WTC11 (cell line): ENCODE measurements around the gene FAM89B. TPM values are rescaled to one million over a fixed set of nuclear protein-coding genes. Genes with fewer than 3 reads are reported as not detected.

Source experiments
- ATAC-seq: fragments of 200-7000 bp; cut with Tn5 transposase; 2 replicates; pipeline ENCODE4 v1.10.0; 2021; ENCODE audit warnings: mild to moderate bottlenecking, moderate library complexity
- CTCF ChIA-PET: fragments of 300-600 bp; sonication (Branson Sonifier 250); formaldehyde crosslinking; loops from one replicate; lab custom pipeline; 2021; ENCODE audit warnings: antibody characterized with exemption; lab: Charles Lee
- POLR2A ChIA-PET: fragments of 350-600 bp; sonication (Branson Sonifier 250); formaldehyde crosslinking; loops from one replicate; lab custom pipeline; 2021; ENCODE audit warnings: antibody characterized with exemption; lab: Charles Lee
- DNase-seq: peaks from one replicate; pipeline ENCODE4 v3.0.0; 2021; ENCODE audit warnings: low spot score
- H3K27ac Mint-ChIP-seq: 2 replicates; pipeline ENCODE4 v1.8.0; 2021; ENCODE audit warnings: mixed read lengths
- H3K27me3 Mint-ChIP-seq: 2 replicates; pipeline ENCODE4 v1.8.0; 2021; ENCODE audit warnings: low read depth, mild to moderate bottlenecking, moderate library complexity, mixed read lengths
- H3K36me3 Mint-ChIP-seq: 2 replicates; pipeline ENCODE4 v1.8.0; 2021; ENCODE audit warnings: mixed read lengths
- H3K4me1 Mint-ChIP-seq: 2 replicates; pipeline ENCODE4 v1.8.0; 2022; ENCODE audit warnings: mixed read lengths
- H3K4me3 Mint-ChIP-seq: 2 replicates; pipeline ENCODE4 v1.8.0; 2021; ENCODE audit warnings: mild to moderate bottlenecking, moderate library complexity, mixed read lengths
- H3K9me3 Mint-ChIP-seq: 2 replicates; pipeline ENCODE4 v1.8.0; 2021; ENCODE audit warnings: mixed read lengths
- SMAD4 ChIP-seq: sonication (generic); formaldehyde crosslinking; IDR thresholded peaks from 2 replicates; pipeline ENCODE4 v1.8.0; 2022; ENCODE audit warnings: mild to moderate bottlenecking, missing genetic modification reagents
- USF2 ChIP-seq: sonication (generic); formaldehyde crosslinking; IDR thresholded peaks from 2 replicates; pipeline ENCODE4 v1.8.1; 2023; ENCODE audit warnings: mild to moderate bottlenecking, missing genetic modification reagents, moderate library complexity
- ZNF232 ChIP-seq: sonication (generic); formaldehyde crosslinking; IDR thresholded peaks from 2 replicates; pipeline ENCODE4 v1.8.0; 2022; ENCODE audit warnings: mild to moderate bottlenecking, missing genetic modification reagents
- ZNF263 ChIP-seq: sonication (generic); formaldehyde crosslinking; IDR thresholded peaks from 2 replicates; pipeline ENCODE4 v1.8.1; 2022; ENCODE audit warnings: low read depth, mild to moderate bottlenecking, moderate library complexity, missing genetic modification reagents
- total RNA-seq: library from RNA; stranded (reverse); gene quantifications from 3 replicates; pipeline ENCODE4 v1.2.3, GENCODE V29; 2021
- TF ChIP-seq, protein P1 (sequence below): sonication (generic); formaldehyde crosslinking; conservative IDR thresholded peaks from 2 replicates; pipeline ENCODE4 v1.8.1; 2022; ENCODE audit warnings: mild to moderate bottlenecking, missing genetic modification reagents
- TF ChIP-seq, protein P2 (sequence below): fragments of 250-450 bp; sonication (Bioruptor Pico); IDR thresholded peaks from 2 replicates; pipeline ENCODE4 v1.9.0; 2021; ENCODE audit warnings: moderate library complexity, mild to moderate bottlenecking, inconsistent platforms, borderline replicate concordance
- TF ChIP-seq, protein P3 (sequence below): sonication (generic); formaldehyde crosslinking; IDR thresholded peaks from 2 replicates; pipeline ENCODE4 v1.8.0; 2022; ENCODE audit warnings: mild to moderate bottlenecking, missing genetic modification reagents
- TF ChIP-seq, protein P4 (sequence below): fragments of 200-600 bp; IDR thresholded peaks from 2 replicates; pipeline ENCODE4 v1.8.0; 2022; ENCODE audit warnings: antibody characterized with exemption
- TF ChIP-seq, protein P5 (sequence below): sonication (generic); formaldehyde crosslinking; IDR thresholded peaks from 2 replicates; pipeline ENCODE4 v1.8.1; 2022; ENCODE audit warnings: low read depth, mild to moderate bottlenecking, moderate library complexity, missing genetic modification reagents, borderline replicate concordance

Gene FAM89B
- total RNA-seq, 1 experiment from 2014 or later = 13.3 TPM

GRCh38 chr11:65548395-65548794 lies 23.9 kb upstream of the FAM89B start (continued):
- TF ChIP-seq, protein P1, sequence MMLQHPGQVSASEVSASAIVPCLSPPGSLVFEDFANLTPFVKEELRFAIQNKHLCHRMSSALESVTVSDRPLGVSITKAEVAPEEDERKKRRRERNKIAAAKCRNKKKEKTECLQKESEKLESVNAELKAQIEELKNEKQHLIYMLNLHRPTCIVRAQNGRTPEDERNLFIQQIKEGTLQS (CRISPR knock-in tag) = no peak

DNA sequence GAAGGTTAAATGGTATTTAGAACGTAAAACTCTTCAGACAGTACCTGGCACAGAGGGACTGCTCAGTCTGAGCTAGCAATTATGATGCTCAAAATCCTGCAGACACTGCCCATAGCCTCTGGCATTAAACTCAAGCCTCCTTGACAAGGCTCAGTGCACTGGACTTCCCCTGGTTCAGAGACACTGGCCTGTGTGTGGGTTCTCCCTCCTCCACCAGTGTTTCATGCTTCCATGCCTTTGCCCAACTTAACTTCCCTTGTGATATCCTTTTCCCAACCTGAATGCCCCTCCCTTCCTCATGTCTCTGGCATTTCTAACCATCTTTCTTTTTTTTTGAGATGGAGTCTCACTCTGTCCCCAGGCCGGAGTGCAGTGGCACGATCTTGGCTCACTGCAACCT lies 23.2 kb upstream of the FAM89B start:
- Mint-ChIP-seq H3K27ac (no peak overlapping the region), H3K4me3 (no peak overlapping the region), H3K9me3 (no peaks in the 10 kb centered on the region), H3K36me3 (no peaks in the 10 kb centered on the region), H3K27me3 (peaks cover 83% of the 10 kb centered on the region), H3K4me1 (peaks cover 31% of the 10 kb centered on the region)
- ChIA-PET POLR2A (interaction anchor here (0.7 kb wide), 1 partner anchor 752 kb away, joined by 3 read pairs; no protein-coding TSS in a partner anchor), CTCF (interaction anchor here (1.2 to 1.6 kb wide), 3 partner anchors 9 to 45 kb away, joined by 4 to 13 read pairs (median 8); no protein-coding TSS in a partner anchor)
- ATAC-seq (no peak), DNase-seq (no peak)
- TF ChIP-seq, protein P2, sequence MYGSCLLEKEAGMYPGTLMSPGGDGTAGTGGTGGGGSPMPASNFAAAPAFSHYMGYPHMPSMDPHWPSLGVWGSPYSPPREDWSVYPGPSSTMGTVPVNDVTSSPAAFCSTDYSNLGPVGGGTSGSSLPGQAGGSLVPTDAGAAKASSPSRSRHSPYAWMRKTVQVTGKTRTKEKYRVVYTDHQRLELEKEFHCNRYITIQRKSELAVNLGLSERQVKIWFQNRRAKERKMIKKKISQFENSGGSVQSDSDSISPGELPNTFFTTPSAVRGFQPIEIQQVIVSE = no peak
- TF ChIP-seq, protein P3, sequence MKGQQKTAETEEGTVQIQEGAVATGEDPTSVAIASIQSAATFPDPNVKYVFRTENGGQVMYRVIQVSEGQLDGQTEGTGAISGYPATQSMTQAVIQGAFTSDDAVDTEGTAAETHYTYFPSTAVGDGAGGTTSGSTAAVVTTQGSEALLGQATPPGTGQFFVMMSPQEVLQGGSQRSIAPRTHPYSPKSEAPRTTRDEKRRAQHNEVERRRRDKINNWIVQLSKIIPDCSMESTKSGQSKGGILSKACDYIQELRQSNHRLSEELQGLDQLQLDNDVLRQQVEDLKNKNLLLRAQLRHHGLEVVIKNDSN (CRISPR knock-in tag) = no peak
- TF ChIP-seq ZNF232 (CRISPR knock-in tag) (no peak), SMAD4 (CRISPR knock-in tag) (no peak)
- TF ChIP-seq, protein P4, sequence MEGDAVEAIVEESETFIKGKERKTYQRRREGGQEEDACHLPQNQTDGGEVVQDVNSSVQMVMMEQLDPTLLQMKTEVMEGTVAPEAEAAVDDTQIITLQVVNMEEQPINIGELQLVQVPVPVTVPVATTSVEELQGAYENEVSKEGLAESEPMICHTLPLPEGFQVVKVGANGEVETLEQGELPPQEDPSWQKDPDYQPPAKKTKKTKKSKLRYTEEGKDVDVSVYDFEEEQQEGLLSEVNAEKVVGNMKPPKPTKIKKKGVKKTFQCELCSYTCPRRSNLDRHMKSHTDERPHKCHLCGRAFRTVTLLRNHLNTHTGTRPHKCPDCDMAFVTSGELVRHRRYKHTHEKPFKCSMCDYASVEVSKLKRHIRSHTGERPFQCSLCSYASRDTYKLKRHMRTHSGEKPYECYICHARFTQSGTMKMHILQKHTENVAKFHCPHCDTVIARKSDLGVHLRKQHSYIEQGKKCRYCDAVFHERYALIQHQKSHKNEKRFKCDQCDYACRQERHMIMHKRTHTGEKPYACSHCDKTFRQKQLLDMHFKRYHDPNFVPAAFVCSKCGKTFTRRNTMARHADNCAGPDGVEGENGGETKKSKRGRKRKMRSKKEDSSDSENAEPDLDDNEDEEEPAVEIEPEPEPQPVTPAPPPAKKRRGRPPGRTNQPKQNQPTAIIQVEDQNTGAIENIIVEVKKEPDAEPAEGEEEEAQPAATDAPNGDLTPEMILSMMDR = no peak

DNA sequence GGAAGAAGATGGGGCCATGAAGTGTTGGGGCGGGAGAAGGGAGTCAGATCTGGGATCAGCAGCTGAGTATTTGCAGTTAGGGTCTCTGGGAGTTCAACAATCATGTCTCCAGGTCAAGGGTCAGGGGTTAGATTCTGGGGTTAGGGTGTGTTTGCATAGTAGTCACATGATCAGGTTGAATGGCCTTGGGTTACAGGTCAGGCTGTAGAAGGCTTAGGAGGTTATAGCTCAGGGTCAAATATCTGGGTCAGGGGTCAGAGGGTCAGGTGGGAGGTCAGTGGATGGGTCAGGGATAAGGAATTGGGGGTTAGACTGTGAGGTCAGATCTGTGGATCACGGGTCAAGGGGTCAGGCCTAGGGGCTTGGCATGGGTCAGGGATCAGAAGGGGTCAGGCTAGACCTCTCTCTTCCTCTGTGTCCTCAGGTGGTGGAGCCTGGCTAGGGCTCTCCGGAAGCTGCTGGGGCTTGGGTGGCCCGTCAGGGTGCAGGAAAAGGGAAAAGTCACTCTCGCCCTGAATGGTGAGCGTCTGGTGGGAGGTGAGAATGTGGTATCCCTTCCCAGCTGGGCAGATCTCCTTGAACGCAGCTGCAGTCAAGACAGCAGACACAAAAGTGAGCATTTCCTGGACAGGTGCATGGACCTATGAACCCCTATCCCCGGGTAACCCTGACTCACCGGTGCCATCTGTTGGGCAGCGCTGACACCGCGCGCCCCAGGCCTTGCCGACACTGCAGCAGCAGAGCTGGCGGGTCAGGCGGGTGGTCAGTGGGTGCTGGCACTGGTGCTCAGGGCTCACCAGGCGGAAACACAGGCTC lies 20.6 kb upstream of the FAM89B start:
- no peak for TF ChIP-seq ZNF263
- TF ChIP-seq, protein P4 = peak; percentile 49; the same call in 1 of the 2 replicates
- Mint-ChIP-seq H3K27ac (no peak overlapping the region), H3K4me3 (peak overlapping the region; percentile 36; the same call in 1 of the 2 replicates), H3K36me3 (no peaks in the 10 kb centered on the region), H3K27me3 (peaks cover 80% of the 10 kb centered on the region), H3K4me1 (peaks cover 42% of the 10 kb centered on the region), H3K9me3 (no peaks in the 10 kb centered on the region)
- CTCF ChIA-PET = interaction anchor here (0.5 to 5.8 kb wide), 29 partner anchors 10 to 339 kb away, joined by 3 to 171 read pairs (median 4); partner anchors contain the start of genes CCDC85B, CDC42EP2, EHBP1L1 and FAM89B
- ATAC-seq (peak; percentile 64), DNase-seq (peak; percentile 89)
- POLR2A ChIA-PET = interaction anchor here (0.5 to 2.1 kb wide), 8 partner anchors 9 to 1511 kb away, joined by 3 to 7 read pairs (median 4); partner anchors contain the start of genes MALAT1 and ZNRD2

DNA sequence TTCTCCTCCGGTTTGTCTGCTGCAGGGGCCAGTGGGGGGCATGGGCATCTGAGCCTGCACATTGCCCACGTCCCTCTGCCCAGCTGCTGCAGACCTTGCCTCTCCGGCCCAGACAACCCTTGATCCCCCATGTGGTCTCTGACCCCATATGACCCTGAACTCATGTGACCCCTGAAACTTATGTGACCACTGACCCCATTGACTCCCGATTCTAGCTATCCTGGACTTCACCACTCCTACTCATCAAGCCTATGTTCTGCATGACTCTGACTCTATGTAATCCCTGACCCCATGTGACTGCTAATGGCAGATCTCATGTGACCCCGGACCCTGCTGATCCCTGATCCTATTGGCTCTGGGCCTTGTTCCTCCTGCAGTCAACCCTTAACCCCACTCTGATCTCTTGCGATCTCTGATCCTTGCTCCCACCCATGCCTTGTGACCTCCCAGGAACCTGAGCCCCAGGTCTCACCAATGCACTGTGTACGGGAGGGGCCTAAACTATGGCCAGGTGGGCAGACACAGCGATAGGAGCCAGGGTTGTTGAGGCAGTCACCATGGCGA lies 19.9 kb upstream of the FAM89B start:
- TF ChIP-seq, protein P5, sequence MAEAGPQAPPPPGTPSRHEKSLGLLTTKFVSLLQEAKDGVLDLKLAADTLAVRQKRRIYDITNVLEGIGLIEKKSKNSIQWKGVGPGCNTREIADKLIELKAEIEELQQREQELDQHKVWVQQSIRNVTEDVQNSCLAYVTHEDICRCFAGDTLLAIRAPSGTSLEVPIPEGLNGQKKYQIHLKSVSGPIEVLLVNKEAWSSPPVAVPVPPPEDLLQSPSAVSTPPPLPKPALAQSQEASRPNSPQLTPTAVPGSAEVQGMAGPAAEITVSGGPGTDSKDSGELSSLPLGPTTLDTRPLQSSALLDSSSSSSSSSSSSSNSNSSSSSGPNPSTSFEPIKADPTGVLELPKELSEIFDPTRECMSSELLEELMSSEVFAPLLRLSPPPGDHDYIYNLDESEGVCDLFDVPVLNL (CRISPR knock-in tag) = no peak
- peak; percentile 72 for TF ChIP-seq USF2 (CRISPR knock-in tag)
- TF ChIP-seq, protein P3 (CRISPR knock-in tag) = peak; percentile 71; the same call in 1 of the 2 replicates
- ATAC-seq = no peak
- Mint-ChIP-seq H3K9me3 (no peaks in the 10 kb centered on the region), H3K4me3 (peak overlapping the region; percentile 7; the same call in 1 of the 2 replicates), H3K27me3 (peaks cover 79% of the 10 kb centered on the region), H3K27ac (no peak overlapping the region), H3K36me3 (no peaks in the 10 kb centered on the region), H3K4me1 (peaks cover 47% of the 10 kb centered on the region)
- CTCF ChIA-PET = interaction anchor here (0.5 to 5.8 kb wide), 30 partner anchors 10 to 519 kb away, joined by 3 to 171 read pairs (median 4); partner anchors contain the start of genes CCDC85B, CDC42EP2, EHBP1L1 and FAM89B
- POLR2A ChIA-PET = interaction anchor here (0.5 to 2.1 kb wide), 8 partner anchors 9 to 1512 kb away, joined by 3 to 7 read pairs (median 4); partner anchors contain the start of genes MALAT1 and ZNRD2
- DNase-seq = no peak
